TTC549 (cell line): ENCODE data around the gene TPST1.
"Not testable (repeated sequence)": the region's sequence is repeated elsewhere in the genome, so short reads cannot be mapped to it uniquely, and the experiment has no call there.

Source experiments
- FAIRE-seq: peaks from 2 replicates; lab custom pipeline; 2012; peaks lifted over from hg19 to GRCh38; lab: Jason Lieb, UNC

Gene TPST1

GRCh38 chr7:66204822-66205740 lies at the start of gene TPST1:
Gene TPST1, plus strand, starts transcription at chr7:66205334. Its CDS starts 35,092 bp downstream, at chr7:66240426.
- no peak for FAIRE-seq

- not testable (repeated sequence) for FAIRE-seq
These were observed 49.1 kb upstream of the TPST1 start for GRCh38 chr7:66156035-66156434.

- no peak for FAIRE-seq
These were observed 48.1 kb upstream of the TPST1 start for GRCh38 chr7:66157060-66157459.

- no peak for FAIRE-seq
These were observed 42.5 kb upstream of the TPST1 start for GRCh38 chr7:66162622-66163021.

GRCh38 chr7:66163186-66163610 lies 41.9 kb upstream of the TPST1 start:
- no peak for FAIRE-seq

GRCh38 chr7:66164356-66164755 lies 40.8 kb upstream of the TPST1 start:
- FAIRE-seq, result no peak

- no peak for FAIRE-seq
These were observed 37.3 kb upstream of the TPST1 start for GRCh38 chr7:66167773-66168387.

- FAIRE-seq, result no peak
These were observed 35.5 kb upstream of the TPST1 start for GRCh38 chr7:66169616-66170015.

- FAIRE-seq, result no peak
These were observed 34.6 kb upstream of the TPST1 start for GRCh38 chr7:66170309-66171231.

GRCh38 chr7:66172536-66173401 lies 32.4 kb upstream of the TPST1 start:
- not testable (repeated sequence) for FAIRE-seq

- FAIRE-seq, result no peak
These were observed 31.3 kb upstream of the TPST1 start for GRCh38 chr7:66173856-66174255.

- not testable (repeated sequence) for FAIRE-seq
These were observed 30.1 kb upstream of the TPST1 start for GRCh38 chr7:66175006-66175405.

GRCh38 chr7:66176914-66177313 lies 28.2 kb upstream of the TPST1 start:
- no peak for FAIRE-seq

- no peak for FAIRE-seq
These were observed 26.9 kb upstream of the TPST1 start for GRCh38 chr7:66178258-66178657.

GRCh38 chr7:66181329-66181728 lies 23.8 kb upstream of the TPST1 start:
- no peak for FAIRE-seq

- FAIRE-seq, result no peak
These were observed 23.3 kb upstream of the TPST1 start for GRCh38 chr7:66181845-66182244.

GRCh38 chr7:66182920-66183319 lies 22.2 kb upstream of the TPST1 start:
- FAIRE-seq, result no peak

- no peak for FAIRE-seq
These were observed 21.4 kb upstream of the TPST1 start for GRCh38 chr7:66183700-66184099.

GRCh38 chr7:66185680-66186187 lies 19.4 kb upstream of the TPST1 start:
- FAIRE-seq, result no peak

- FAIRE-seq, result no peak
These were observed 18.1 kb upstream of the TPST1 start for GRCh38 chr7:66186991-66187390.

GRCh38 chr7:66187905-66188304 lies 17.2 kb upstream of the TPST1 start:
- FAIRE-seq, result no peak
